HTERT RPE-1 (cell line): ENCODE data around the gene JARID2.

ENCODE experiments used
- in situ Hi-C: fragments of 300-500 bp; cut with MboI; formaldehyde crosslinking; loops from 4 replicates; pipeline ENCODE4 v1.14.3; 2020; ENCODE audit warnings: low sequenced_read_pairs

The JARID2 gene

DNA sequence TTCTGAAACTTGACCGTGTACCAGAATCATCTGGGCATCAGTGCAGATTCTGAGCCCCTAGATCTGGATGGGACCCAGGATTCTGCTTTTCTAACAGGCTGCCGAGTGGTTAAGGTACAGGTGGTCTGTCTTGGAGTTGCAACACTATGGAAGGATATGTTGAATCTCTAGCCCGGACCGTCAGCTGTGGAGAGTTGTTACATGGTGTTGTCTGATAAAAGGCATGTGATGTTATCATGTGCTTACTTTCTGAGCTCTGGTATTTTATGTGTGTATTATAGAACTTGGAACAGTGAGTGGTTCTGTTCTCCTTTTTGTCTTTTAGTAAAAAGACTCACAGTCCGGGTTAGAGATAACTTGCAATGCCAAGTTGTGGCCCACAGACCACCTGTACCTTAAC, 123.0 kb downstream of the JARID2 start:
- in situ Hi-C loops, result no loop called here

DNA sequence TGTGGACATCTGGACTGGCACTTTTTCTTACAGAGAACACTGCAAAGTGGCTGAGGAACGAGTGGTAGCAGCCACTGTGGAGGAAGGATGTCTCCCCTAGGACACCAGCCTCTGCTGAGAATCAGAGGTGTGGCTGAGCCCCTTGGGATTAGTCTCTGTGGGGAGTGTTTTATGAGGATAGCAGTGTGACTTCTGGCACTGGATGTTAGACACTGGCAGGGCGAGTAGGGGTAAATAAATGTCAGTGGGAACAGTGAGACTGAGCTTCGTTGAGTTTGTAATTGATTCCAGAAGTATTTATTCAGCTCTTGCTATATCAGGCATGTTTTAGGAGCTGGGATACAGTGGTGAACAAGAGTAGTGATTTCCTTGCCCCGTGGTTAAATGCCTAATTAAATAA, 124.0 kb downstream of the JARID2 start:
- in situ Hi-C loops, result no loop called here

DNA sequence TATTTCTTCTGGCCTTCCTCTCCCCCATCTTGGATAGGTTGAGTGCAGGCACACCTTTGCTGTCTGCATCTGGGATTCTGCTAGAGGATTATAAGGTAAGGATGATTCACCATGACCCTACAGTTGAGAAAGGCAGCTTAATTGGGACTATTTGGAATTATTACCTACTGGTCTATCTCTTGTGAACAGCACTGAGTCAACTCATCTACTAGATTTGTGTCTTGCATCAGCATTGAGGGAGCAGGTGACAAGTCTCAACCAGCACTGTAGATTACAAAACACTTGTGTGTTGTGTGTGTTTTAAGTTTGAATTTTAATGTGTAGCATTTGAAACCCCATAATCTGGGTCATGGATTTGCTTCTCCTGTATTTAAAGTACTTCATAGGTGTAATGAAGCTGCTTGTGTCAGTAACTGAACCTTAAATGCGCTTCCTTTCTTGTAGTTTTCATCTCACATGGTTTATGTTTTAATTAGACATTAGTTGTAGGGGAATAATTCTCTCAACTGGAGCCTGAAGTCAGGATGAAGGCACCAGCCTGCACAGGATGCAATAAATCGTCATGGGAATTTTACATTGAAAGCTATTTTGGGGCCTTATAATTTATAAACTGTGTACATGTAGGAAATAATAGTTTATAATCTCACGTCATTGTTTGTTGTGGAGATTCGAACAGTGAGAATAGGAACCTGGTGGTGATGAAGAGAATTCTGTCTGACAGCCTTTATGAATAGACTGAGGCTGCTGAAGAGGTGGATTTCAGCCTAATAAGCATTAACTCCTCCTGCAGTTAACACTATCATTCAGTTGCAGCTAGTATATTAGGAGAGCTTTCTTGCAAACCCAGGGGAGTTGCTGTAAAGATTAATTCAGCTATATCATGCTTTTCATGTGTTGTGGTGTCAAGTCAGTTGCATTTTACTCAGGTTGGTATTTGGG, 125.1 kb downstream of the JARID2 start:
- in situ Hi-C loops, result no loop called here

DNA sequence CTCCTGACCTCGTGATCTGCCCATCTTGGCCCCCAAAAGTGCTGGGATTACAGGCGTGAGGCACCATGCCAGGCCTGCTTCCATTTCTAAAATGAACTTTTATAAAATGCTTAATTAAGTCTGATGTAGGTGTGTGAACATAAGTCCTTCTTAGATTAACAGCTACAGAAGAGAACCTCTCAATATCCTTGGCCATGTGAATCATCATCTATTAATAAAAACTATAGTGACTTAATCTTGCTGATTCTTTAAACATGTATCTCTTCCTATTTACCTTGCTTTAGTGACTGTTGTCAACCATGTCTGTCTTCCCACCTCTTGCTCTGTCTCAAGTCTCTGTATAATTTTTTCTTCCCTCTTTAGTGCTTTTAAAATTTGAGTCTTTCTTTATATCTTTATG, 127.1 kb downstream of the JARID2 start:
- in situ Hi-C loops, result no loop called here

DNA sequence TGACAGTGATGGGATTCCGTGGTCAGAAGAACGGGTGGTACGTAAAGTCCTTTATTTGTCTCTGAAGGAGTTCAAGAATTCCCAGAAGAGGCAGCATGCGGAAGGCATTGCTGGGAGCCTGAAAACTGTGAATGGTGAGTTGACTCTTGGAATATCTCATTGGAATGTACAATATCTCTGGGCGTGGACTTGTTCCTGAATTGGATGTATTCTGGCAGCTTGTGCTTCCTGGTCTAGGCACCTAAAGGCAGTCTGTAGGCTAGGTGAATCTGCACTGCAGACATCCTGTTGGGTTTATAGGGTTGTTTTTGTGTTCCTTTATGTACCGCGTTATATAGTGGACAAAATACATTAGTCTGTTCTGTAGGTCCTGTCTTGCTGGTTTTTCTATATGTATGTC, 128.2 kb downstream of the JARID2 start:
- in situ Hi-C loops, result no loop called here

DNA sequence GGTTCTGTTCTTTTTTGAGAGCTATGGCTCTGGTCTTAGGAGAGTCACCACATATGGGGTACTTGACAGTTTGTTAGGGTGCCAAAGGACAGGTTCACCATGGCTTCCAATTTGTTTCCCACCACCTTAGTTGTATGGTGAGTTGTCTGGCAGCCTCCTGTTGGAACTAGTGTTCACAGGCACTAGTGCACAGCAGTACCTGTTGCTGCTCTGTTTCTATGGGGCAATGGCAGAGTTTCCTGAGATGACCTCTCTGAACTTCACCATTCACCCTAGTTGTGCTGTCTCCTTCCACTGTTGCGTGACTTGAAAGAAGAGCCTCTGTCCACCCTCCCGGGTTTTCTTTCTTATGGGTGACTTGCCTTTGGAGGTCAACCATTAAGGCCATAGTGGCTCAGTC, 129.1 kb downstream of the JARID2 start:
- in situ Hi-C loops, result no loop called here

DNA sequence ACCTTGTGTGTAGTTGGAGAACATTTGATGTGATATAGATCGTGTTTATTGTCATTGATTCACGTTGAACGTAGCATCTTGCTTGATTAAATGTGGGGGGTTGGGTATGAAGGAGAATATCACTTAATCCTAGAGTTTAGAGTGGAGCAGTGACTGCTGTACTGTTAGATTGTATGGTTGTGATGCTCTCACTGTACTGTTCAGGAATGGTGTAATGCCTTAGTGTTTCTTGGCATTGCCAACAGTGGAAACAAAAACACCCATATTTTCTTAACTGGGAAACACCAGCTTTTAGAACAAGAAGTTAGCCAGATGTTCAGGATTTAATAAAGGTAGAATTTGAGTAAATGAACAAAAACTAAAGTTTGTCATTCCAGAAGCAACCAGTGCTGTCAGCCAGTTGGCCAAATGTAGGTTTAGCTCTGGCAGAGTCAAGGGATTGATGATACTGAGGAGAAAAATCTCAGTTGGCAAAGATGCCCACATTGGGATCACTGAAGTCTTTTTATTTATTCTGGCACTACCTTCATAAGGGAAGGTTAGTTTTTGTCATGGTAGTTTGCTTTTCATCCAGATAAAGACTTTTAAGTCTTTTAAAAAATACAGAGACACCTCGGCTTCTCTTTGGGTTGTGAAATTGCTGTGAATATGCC, 129.9 kb downstream of the JARID2 start:
- in situ Hi-C loops, result no loop called here

DNA sequence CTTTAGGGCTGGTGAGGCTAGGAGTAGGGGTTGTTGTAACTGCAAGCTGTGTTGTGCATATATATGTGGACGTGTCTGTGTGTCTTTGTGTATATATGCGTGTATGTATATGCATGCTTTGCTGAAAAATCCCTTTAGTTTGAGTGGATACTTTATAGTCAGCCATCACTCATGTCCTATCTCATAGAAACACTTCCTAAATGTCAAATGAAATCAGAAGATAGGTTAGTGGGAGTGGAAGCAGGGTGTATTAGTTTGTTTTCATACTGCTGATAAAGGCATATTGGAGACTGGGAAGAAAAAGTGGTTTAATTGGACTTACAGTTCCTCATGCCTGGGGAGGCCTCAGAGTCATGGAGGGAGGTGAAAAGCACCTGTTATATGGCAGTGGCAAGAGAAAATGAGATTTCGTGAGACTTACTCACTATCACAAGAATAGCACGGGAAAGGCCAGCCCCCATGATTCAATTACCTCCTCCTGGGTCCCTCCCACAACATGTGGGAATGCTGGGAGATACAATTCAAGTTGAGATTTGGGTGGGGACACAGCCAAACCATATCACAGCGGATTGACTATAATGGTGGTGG, 131.1 kb downstream of the JARID2 start:
- in situ Hi-C loops, result no loop called here

DNA sequence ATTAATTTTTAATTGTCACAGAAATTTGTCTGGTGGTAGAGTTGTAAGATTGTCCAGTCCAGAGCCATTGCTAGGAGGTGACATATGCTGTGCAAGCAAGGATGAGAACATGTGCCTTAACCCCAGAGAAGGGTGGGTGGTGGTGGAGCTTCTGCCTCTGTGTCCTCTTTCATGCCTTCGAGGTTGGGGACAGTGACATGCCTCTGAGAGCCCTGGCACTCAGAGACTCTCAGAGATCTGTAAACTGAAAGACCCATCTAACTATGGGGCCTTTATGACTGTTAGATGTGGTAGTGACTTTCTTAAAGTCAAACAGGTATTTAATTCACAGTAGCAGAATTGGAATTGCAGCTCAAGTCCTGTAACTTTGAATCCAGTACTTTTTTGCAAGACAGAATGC, 132.4 kb downstream of the JARID2 start:
- in situ Hi-C loops, result no loop called here

DNA sequence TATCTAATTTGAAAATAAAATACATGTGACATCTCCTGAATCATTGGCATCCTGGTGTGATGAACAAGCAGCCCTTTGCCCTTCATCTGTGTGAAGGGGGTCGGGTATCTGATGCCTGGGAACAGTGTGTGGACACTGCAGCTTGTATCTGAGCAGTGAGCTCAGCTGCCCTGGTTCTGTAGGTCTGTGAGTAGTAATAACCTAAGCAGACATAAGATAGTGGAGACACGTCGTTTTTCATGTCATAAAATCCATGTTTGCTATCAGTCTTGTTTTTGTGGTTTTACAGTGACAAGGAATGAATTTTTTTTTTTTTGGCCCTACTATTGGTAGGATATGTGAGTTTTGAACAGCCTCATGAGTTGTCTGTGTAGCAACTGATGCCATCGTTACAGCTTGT, 133.0 kb downstream of the JARID2 start:
- in situ Hi-C loops, result no loop called here

DNA sequence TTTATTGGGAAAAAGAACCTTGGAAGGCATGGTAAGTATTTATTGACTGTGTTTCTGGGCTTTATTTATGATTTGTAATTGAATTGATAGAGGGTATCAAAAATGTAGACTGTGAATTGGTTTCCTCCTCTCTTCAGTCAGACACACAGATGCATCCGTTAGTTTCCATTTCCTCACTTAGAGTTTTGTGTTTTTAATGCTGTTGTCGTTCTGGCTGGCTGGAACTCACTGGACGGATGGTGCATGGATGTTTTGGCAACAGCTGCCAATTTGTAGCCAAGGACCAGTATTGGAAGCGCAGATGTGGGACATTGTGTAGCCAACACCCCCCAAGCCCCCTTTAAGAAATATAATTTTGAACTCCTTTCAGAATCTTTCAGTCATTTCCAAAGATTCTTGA, 134.5 kb downstream of the JARID2 start:
- in situ Hi-C loops, result no loop called here

DNA sequence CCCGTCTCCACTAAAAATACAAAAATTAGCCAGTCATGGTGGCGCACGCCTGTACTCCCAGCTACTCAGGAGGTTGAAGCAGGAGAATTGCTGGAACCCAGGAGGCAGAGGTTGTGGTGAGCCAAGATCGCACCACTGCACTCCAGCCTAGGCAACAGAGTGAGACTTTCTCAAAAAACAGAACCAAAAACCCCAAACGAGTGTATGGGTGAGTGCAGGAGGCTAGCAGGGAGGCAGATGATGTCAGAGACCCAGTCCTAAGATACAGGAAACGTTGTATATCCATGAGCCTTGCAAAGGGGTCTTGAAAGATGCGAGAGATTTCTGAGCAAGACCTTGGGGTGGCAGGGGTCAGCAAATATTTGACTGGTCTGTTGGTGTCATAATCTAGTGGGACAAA, 136.2 kb downstream of the JARID2 start:
- in situ Hi-C loops, result no loop called here

DNA sequence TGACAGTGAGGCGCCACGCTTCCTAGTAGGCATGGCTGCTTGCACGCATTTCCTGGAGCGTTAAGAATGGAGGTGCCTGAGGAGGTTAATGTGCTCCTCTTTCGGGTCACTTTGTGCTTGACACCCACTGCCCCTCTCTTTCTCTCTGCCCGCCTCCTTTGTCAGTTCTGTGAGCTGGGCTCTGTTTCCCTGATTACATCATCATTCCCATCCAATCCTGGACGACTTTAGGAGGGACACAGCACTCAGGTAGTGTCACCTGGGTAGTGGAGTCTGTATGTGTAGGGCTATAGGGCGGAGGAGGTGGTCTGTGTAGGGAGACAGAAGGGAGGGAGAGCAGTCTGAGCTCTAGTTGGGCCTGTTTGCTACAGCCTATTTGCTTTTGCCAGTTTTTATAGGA, 136.8 kb downstream of the JARID2 start:
- in situ Hi-C loops, result no loop called here

DNA sequence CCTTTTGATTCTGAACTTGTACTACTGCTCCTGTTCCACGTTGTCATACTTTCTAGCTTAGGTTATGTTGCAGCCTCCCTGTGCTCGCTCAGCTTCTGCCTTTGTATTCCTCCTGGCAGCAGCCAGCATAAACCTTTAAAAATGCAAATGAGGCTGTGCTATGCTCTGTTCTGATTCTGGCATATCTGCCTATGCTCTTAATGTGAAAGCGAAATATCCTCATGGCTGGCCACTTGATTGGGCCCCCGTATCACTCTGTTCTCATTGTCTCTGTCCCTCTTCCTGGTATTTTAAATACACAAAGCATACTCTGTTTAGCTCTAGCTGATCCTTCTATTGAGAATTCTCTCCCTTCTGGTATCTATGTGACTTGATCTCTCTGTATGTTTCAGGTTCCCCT, 139.0 kb downstream of the JARID2 start:
- in situ Hi-C loops, result no loop called here

DNA sequence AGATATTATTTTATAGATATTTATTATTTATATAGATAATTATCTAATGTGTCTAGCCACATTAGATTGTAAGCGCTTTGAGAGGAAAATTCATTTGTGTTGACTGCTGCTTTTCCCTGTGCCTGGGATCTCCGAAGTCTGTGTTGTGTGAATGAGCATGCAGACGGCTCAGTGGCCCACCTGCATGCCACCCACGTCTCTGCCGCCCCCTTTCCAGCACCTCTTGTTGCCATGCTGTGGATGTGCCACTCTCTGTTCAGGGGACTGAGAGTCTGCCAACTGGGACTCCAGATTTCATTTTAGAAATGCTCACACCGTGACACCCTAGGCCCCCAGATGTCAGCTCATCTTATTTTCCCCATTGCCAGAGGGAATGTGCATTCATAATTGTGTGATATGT, 139.7 kb downstream of the JARID2 start:
- in situ Hi-C loops, result no loop called here

DNA sequence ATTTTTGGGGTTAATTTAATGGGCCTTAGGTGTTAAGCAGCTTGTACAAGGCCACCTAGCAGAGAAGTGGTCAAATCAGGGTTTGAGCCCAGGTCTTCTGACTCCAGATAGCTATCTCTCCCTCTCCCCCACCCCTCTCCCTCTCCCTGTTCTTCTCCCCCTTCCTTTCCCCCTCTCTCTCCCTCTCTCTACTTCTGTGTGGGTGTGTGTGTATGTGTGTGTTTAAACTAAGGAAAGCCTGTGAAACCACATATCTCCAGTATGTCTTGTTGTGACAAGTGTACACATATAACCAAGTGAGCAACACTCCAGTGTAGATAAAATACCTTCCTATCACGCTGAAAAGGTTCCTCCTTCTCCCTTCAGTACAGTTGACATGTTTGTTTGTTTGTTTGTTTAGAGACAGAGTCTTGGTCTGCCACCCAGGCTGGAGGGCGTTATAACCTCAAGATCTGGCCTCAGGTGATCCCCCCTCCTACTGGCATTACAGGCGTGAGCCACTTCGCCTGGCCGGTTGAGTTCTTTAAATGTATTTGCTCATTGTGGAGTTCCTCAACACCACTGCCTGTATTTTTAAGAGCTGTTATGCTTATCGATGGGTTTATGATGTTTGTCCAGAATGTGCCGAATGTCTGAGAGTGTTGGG, 140.4 kb downstream of the JARID2 start:
- in situ Hi-C loops, result no loop called here

DNA sequence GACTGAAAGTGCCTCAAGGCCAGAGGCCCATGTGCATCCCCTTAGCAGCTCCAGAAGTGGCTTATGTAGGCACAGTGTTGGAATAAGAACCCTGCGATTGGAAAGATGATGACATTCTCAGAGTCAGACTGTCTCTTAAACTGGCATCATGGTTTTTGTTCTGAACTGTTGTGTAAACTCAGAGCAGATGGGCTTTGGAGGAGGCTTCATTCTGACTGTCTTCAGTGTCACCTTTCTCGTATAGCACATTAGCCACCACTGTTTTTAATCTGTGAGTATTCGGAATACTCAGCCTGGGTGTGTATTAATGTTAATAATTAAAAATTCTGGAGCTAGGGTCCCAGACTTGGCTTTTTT, 140.9 kb downstream of the JARID2 start:
- in situ Hi-C loops, result no loop called here

DNA sequence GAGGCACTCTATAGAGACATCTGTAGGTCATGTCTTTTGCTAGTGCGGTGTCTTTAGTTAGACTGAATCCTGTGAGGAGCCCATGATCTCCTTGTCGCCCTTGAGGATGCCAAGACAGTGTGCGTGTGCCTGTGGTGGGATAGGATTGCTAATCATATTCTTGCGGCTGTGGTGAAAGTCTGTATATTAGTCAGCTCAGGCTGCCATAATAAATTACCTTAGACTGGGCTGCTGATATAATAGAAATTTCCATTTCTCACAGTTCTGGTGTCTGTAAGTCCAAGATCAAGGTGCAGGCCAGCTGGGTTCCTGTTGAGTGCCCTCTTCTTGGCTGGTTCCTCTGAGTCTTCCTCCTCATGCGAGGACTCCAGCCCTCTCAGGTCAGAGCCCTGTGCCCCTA, 141.2 kb downstream of the JARID2 start:
- in situ Hi-C loops, result no loop called here

DNA sequence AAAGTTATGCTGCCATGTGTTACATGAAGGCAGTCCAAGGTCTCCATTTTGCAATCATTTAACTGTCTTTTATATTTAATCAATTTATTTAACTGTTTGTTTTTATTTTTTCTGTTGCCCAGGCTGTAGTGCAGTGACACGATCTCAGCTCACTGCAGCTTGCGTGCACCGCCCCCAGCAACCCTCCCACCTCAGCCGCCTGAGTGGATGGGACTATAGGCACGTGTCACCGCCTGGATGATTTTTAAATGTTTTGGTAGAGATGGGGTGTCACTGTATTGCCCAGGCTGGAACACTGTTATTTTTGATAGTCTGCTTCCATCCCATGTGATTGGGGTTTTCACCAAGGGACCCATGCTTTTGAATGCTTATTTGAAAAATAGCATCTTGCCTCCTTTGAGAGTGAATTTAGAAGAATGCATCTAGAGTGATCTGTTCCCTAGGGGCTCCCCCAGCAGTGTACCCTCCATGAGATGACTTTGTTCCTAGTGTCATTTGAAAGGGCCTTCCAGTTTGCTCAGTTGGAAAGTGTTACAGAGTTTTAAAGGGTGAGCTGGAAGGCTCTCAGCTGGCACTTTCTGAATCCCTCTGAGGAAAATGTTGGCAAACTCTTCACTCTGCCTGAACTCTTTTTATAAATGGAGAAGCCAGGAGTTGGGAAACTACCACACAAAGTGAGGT, 143.4 kb downstream of the JARID2 start:
- in situ Hi-C loops, result no loop called here

DNA sequence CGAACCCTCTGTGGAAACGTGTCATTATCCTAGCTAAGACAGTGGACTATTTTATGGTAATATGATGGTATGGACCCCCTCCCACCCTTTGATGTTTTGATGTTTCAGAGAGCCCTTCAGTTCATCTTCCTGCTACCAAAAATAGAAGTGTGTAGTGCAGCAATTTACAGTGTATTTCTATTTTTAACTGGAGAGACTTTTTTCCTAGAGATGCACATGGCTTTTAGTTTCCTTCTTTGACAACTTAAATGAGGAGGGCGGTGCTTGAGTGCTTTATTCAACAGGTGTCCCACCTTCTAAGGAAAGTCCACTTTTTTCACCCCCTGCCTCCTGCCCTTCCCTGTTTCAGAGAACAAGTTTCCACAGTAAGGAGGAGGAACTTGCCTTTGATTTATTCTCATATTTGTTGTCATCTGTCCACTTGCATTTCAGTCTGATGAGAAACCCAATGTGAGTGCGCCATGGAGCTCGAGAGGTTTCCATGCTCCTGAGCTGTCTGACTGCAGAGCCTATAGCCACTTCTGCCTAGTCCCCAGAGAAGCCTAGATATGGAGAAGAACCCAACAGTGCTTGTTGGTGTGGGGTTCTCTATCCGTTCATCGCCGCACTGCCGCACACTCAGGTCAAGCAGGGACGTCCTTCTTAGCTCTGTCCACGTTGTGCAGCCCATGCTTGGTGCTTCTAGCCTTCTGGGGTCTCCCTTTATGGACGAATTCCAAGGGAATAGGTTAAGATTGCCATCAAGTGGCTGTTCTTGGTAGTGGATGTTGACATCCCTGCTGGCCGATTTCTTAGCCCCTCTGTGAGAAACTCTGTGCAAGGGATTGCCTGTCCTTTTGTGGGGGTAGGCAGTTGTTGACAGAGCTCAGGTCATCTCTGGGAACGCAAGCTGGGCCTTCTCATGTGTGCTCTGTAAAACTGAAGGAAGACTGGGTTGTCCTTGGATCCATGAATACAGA, 144.2 kb downstream of the JARID2 start:
- in situ Hi-C loops, result no loop called here
